Karpas-422 (cell line): Measurements from ENCODE around the gene FBXO8. TPM values are rescaled to one million over a fixed set of nuclear protein-coding genes. Genes with fewer than 3 reads are reported as not detected.
A peak's percentile ranks its signal among the peaks of the same experiment; 100 is the strongest.

Source experiments
- DNase-seq: peaks from one replicate; pipeline ENCODE4 v3.0.0-alpha.2; 2015
- H2AFZ ChIP-seq: fragments of 200-600 bp; sonication (generic); 2 replicates; pipeline ENCODE4 v1.6.1; 2014; ENCODE audit warnings: antibody characterized with exemption, low read length, mixed read lengths
- H3K27ac ChIP-seq: fragments of 200-600 bp; sonication (generic); 2 replicates; pipeline ENCODE4 v1.5.1; 2014; ENCODE audit warnings: mild to moderate bottlenecking, low read length, moderate library complexity
- H3K27me3 ChIP-seq: fragments of 200-600 bp; sonication (generic); 2 replicates; pipeline ENCODE4 v1.6.1; 2014; ENCODE audit warnings: low read length, mixed read lengths
- H3K36me3 ChIP-seq: fragments of 200-600 bp; sonication (generic); 2 replicates; pipeline ENCODE4 v1.6.1; 2014; ENCODE audit warnings: low read length, mixed read lengths; ENCODE audit not compliant: insufficient read depth
- H3K4me1 ChIP-seq: fragments of 200-600 bp; sonication (generic); 2 replicates; pipeline ENCODE4 v1.6.1; 2014; ENCODE audit warnings: mild to moderate bottlenecking, low read length, mixed read lengths
- H3K4me2 ChIP-seq: fragments of 200-600 bp; sonication (generic); 2 replicates; pipeline ENCODE4 v1.6.1; 2014; ENCODE audit warnings: low read length, low read depth, mild to moderate bottlenecking; ENCODE audit not compliant: poor library complexity, severe bottlenecking
- H3K4me3 ChIP-seq: fragments of 200-600 bp; sonication (generic); 2 replicates; pipeline ENCODE4 v1.5.1; 2014; ENCODE audit warnings: mild to moderate bottlenecking, antibody characterized with exemption, low read length, mixed read lengths
- H3K79me2 ChIP-seq: fragments of 200-600 bp; sonication (generic); 2 replicates; pipeline ENCODE4 v1.6.1; 2014; ENCODE audit warnings: mild to moderate bottlenecking, low read length, mixed read lengths
- H3K9ac ChIP-seq: fragments of 200-600 bp; sonication (generic); 2 replicates; pipeline ENCODE4 v1.6.0; 2014; ENCODE audit warnings: low read length
- H3K9me2 ChIP-seq: fragments of 200-600 bp; sonication (generic), shearing (Covaris generic); replicated peaks from 2 replicates; pipeline ENCODE4 v1.6.0; 2014; ENCODE audit warnings: mild to moderate bottlenecking, low read length, moderate library complexity; ENCODE audit not compliant: insufficient read depth
- H3K9me3 ChIP-seq: fragments of 300-700, 200-600 bp; sonication (generic); 2 replicates; pipeline ENCODE4 v1.6.1; 2014; ENCODE audit warnings: low read length, mixed read lengths
- H4K20me1 ChIP-seq: fragments of 200-600 bp; sonication (generic); 2 replicates; pipeline ENCODE4 v1.6.1; 2014; ENCODE audit warnings: mild to moderate bottlenecking, antibody characterized with exemption, low read length, low read depth; ENCODE audit not compliant: insufficient read depth
- total RNA-seq: library from RNA; depleted of rRNA; stranded (reverse); fragments of >200 nt; shearing (Covaris generic); gene quantifications from 2 replicates; pipeline ENCODE4 v1.2.3, GENCODE V29; 2014; ENCODE audit warnings: low replicate concordance

The FBXO8 gene
- total RNA-seq, 1 experiment from 2014 or later, result 13.5 TPM

GRCh38 chr4:174230148-174230547, 53.3 kb downstream of the FBXO8 start:
- Histone ChIP-seq H3K9ac (no peak overlapping the region), H3K27ac (no peak overlapping the region), H3K9me2 (no peaks in the 10 kb centered on the region), H3K36me3 (no peaks in the 10 kb centered on the region), H4K20me1 (no peaks in the 10 kb centered on the region), H3K4me1 (no peaks in the 10 kb centered on the region), H3K27me3 (no peaks in the 10 kb centered on the region), H3K79me2 (no peaks in the 10 kb centered on the region), H2AFZ (no peak overlapping the region), H3K4me3 (no peak overlapping the region), H3K9me3 (no peaks in the 10 kb centered on the region), H3K4me2 (no peak overlapping the region)
- DNase-seq, result no peak

GRCh38 chr4:174228988-174229387, 54.5 kb downstream of the FBXO8 start:
- no peaks in the 10 kb centered on the region for H3K79me2 ChIP-seq
- no peak overlapping the region for H3K4me2 ChIP-seq
- no peaks in the 10 kb centered on the region for H3K4me1 ChIP-seq
- no peaks in the 10 kb centered on the region for H3K9me3 ChIP-seq
- H4K20me1 ChIP-seq, result no peaks in the 10 kb centered on the region
- no peaks in the 10 kb centered on the region for H3K27me3 ChIP-seq
- no peak overlapping the region for H3K9ac ChIP-seq
- H3K4me3 ChIP-seq, result no peak overlapping the region
- DNase-seq, result no peak
- H2AFZ ChIP-seq, result no peak overlapping the region
- H3K36me3 ChIP-seq, result no peaks in the 10 kb centered on the region
- H3K27ac ChIP-seq, result no peak overlapping the region
- no peaks in the 10 kb centered on the region for H3K9me2 ChIP-seq

GRCh38 chr4:174225349-174226049, 58.0 kb downstream of the FBXO8 start:
- H3K79me2 ChIP-seq, result no peaks in the 10 kb centered on the region
- H3K9me2 ChIP-seq, result no peaks in the 10 kb centered on the region
- H3K4me3 ChIP-seq, result no peak overlapping the region
- H3K9me3 ChIP-seq, result no peaks in the 10 kb centered on the region
- H3K9ac ChIP-seq, result no peak overlapping the region
- no peaks in the 10 kb centered on the region for H3K4me1 ChIP-seq
- no peaks in the 10 kb centered on the region for H3K36me3 ChIP-seq
- H2AFZ ChIP-seq, result no peak overlapping the region
- DNase-seq, result no peak
- no peaks in the 10 kb centered on the region for H3K27me3 ChIP-seq
- no peaks in the 10 kb centered on the region for H4K20me1 ChIP-seq
- H3K4me2 ChIP-seq, result no peak overlapping the region
- no peak overlapping the region for H3K27ac ChIP-seq

GRCh38 chr4:174224550-174224949, 58.9 kb downstream of the FBXO8 start:
- no peak overlapping the region for H2AFZ ChIP-seq
- no peaks in the 10 kb centered on the region for H3K79me2 ChIP-seq
- no peak for DNase-seq
- H3K36me3 ChIP-seq, result no peaks in the 10 kb centered on the region
- H3K4me1 ChIP-seq, result no peaks in the 10 kb centered on the region
- H3K4me3 ChIP-seq, result no peak overlapping the region
- no peaks in the 10 kb centered on the region for H3K27me3 ChIP-seq
- H3K9me3 ChIP-seq, result no peaks in the 10 kb centered on the region
- no peaks in the 10 kb centered on the region for H4K20me1 ChIP-seq
- no peaks in the 10 kb centered on the region for H3K9me2 ChIP-seq
- H3K9ac ChIP-seq, result no peak overlapping the region
- no peak overlapping the region for H3K27ac ChIP-seq
- no peak overlapping the region for H3K4me2 ChIP-seq

GRCh38 chr4:174222266-174222872, 61.1 kb downstream of the FBXO8 start:
- Histone ChIP-seq H4K20me1 (no peaks in the 10 kb centered on the region), H3K36me3 (no peaks in the 10 kb centered on the region), H3K79me2 (no peaks in the 10 kb centered on the region), H3K9me3 (no peaks in the 10 kb centered on the region), H3K4me1 (no peaks in the 10 kb centered on the region), H3K9ac (no peak overlapping the region), H3K4me2 (no peak overlapping the region), H3K27ac (no peak overlapping the region), H2AFZ (no peak overlapping the region), H3K4me3 (no peak overlapping the region), H3K27me3 (no peaks in the 10 kb centered on the region), H3K9me2 (no peaks in the 10 kb centered on the region)
- peak; percentile 66 for DNase-seq

GRCh38 chr4:174218127-174218790, 65.2 kb downstream of the FBXO8 start:
- no peak overlapping the region for H3K9ac ChIP-seq
- H3K4me2 ChIP-seq, result no peak overlapping the region
- H3K36me3 ChIP-seq, result no peaks in the 10 kb centered on the region
- H4K20me1 ChIP-seq, result no peaks in the 10 kb centered on the region
- DNase-seq, result no peak
- no peak overlapping the region for H2AFZ ChIP-seq
- no peaks in the 10 kb centered on the region for H3K9me3 ChIP-seq
- H3K4me1 ChIP-seq, result no peaks in the 10 kb centered on the region
- H3K27me3 ChIP-seq, result no peaks in the 10 kb centered on the region
- no peaks in the 10 kb centered on the region for H3K79me2 ChIP-seq
- no peak overlapping the region for H3K27ac ChIP-seq
- H3K9me2 ChIP-seq, result no peaks in the 10 kb centered on the region
- H3K4me3 ChIP-seq, result no peak overlapping the region

- Histone ChIP-seq H4K20me1 (no peaks in the 10 kb centered on the region), H3K9me3 (no peaks in the 10 kb centered on the region), H3K4me3 (no peak overlapping the region), H3K9me2 (no peaks in the 10 kb centered on the region), H3K27ac (no peak overlapping the region), H2AFZ (no peak overlapping the region), H3K4me2 (no peak overlapping the region), H3K36me3 (no peaks in the 10 kb centered on the region), H3K27me3 (no peaks in the 10 kb centered on the region), H3K4me1 (no peaks in the 10 kb centered on the region), H3K9ac (no peak overlapping the region), H3K79me2 (no peaks in the 10 kb centered on the region)
- no peak for DNase-seq
Observed at GRCh38 chr4:174217273-174218126, 66.0 kb downstream of the FBXO8 start.

- Histone ChIP-seq H3K27me3 (no peaks in the 10 kb centered on the region), H4K20me1 (no peaks in the 10 kb centered on the region), H3K4me3 (no peak overlapping the region), H3K27ac (no peak overlapping the region), H3K36me3 (no peaks in the 10 kb centered on the region), H3K4me1 (no peaks in the 10 kb centered on the region), H3K9me3 (no peaks in the 10 kb centered on the region), H3K4me2 (no peak overlapping the region), H3K9ac (no peak overlapping the region), H3K79me2 (no peaks in the 10 kb centered on the region), H2AFZ (no peak overlapping the region), H3K9me2 (no peaks in the 10 kb centered on the region)
- DNase-seq, result no peak
Observed at GRCh38 chr4:174216799-174217272, 66.6 kb downstream of the FBXO8 start.
